DOHH2 (cell line): ENCODE data around the gene DCLK2.

Experiments
- CTCF ChIP-seq: fragments of 200-600 bp; sonication (generic); IDR thresholded peaks from one replicate; pipeline ENCODE4 v1.5.1; 2014; ENCODE audit warnings: antibody characterized with exemption, mild to moderate bottlenecking, low read depth, low read length; ENCODE audit not compliant: poor library complexity, severe bottlenecking
- EZH2phosphoT487 ChIP-seq: fragments of 200-600 bp; sonication (generic); IDR thresholded peaks from 2 replicates; pipeline ENCODE4 v1.6.1; 2017; ENCODE audit warnings: borderline replicate concordance, mild to moderate bottlenecking, antibody characterized with exemption, low read length, moderate library complexity, mixed read lengths

- TF ChIP-seq CTCF (no peak), EZH2phosphoT487 (no peak)
These were observed 85.8 kb downstream of the DCLK2 start for GRCh38 chr4:150164055-150164454.
